Islet of Langerhans (tissue), 1 donor: ENCODE results near the gene HES7.
"Not testable (repeated sequence)": the region's sequence is repeated elsewhere in the genome, so short reads cannot be mapped to it uniquely, and the experiment has no call there.

ENCODE experiments used
- FAIRE-seq: peaks from one replicate; lab custom pipeline; 2011; peaks lifted over from hg19 to GRCh38; lab: Jason Lieb, UNC

HES7 gene

DNA sequence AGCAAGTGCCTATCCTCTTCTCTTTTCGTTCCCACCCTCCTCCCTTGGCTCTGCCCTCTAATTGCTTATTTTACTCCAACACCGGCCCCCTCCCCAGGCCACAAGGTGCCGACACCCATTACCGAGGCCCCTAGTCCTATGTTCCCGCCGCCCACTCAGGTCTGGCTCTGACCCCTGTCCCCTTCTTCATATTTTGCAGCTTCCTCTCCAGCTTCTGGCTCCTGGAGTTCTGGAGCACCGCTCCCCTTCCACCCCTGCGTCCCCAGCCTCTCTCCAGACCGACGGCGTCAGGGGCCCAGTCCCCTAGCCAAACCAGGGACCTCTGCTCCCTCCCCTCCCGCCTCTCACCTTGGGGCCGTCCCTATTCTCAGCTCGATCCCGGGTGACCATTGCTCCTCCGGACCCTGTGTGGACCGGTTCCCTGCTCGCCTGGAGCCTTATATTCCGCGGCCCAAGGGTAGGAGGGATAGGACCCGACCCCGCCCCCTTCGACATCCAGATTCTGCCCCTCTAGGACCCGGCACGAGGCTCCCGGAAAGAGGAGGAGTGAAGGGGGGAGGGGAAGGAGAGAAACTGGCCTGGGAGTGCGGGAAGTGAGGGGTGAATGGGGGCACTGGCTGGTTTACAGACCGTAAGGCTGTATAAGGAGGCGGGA, at the start of gene HES7:
HES7 (minus strand) TSS at position 412 of the 655 bp plus-strand sequence; CDS start at position 390, 22 bp downstream.
- no peak for FAIRE-seq

DNA sequence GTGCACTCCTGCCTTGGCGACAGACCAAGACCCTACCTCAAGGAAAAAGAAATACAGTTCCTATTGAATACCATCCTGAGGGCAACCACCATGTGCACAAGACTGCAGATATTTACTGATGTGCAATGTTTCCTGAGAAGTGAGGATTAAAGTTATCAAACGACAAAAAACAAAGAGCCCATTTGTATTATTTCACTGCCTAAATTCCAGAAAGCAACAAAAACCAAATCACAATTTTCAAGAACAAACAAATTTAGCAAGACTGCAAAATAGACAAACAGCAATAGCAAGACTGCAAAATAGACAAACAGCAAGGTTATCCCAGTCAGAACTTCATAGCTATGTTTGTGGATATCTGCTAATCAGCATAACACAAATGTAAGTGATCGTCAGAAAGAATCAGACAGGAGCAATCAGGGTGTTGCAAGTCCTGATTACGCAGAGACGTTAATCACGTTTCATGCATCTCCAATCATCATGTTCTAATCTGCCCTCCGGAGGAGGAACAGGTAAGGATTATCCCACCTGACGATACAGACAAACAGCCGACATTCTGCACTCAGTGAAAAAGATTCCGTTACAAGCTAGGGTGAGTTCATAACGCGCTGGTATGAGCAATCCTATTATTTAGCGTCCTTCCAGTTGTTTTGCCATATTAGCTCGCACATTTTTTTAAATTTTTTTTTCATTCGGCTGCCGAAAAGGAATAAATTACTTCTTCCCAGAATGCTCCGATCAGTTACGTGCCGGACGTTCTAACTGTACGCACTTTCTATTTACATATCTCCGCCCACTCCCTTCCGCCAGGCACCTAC, 49.4 kb upstream of the HES7 start:
- peak; percentile 62 for FAIRE-seq

DNA sequence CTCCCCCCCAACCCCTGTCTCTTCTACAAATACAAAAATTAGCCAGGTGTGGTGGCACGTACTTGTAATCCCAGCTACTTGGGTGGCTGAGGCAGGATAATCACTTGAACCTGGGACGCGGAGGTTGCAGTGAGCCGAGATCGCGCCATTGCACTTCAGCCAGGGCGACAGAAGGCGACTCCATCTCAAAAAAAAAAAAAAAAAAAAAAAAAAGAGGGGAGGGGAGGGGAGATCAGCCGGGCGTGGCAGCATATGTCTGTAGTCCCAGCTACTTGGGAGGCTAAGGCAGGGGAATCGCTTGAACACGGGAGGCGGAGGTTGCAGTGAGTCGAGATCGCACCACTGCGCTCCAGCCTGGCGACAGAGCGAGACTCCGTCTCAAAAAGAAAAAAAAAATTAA, 46.3 kb upstream of the HES7 start:
- not testable (repeated sequence) for FAIRE-seq

DNA sequence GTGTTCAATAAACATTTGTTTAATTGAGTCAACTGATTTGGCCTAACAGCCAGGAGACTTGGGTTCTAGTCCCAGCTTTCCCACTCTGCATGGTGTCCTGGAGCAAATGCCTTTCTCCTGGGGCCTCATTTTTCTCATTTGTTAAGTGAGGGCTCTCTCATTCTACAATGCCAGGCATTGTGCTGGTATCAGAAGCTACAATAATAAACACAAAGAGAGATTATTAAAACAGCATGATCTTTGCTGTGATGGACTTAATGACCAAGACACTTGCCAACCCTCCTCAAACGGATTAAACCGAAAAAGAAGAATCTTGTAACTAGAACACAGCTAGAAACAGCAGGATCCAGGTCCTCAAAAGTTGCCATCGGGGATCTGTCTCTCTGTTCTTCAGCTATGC, 43.6 kb upstream of the HES7 start:
- FAIRE-seq, result no peak

DNA sequence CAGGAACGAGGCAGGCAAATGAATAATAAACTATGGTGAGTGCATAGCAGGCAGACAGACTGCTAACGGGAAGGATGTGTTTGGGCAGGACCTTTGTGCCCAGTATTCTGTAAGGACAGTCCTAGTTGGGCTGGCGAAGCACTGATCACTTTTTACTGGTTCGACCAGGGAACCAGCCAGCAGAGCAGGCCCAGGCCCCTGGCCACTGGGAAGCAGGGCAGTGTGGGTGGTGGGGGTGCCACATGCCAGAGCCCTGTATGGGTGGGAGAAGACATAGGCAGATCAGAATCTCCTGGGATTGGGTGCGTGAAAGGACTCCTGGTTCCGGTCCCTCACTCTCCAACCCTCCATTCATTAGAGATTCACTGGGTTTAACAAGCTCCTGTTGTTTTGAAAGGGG, 42.8 kb upstream of the HES7 start:
- no peak for FAIRE-seq

DNA sequence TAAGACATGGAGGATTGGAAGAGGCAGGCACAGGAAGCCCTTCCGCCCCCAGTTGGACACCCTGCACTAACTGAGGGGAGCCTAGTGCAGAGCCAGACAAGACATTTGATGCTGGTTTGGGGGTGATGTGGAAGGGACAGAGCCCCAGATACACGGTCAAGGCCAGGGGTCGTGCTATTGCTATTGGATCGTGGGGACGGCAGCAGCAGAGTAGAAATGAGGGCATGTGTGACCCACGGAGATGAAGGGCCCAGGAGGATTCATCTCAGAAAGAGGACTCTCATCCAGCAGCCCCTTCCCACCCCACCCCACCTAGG, 40.9 kb upstream of the HES7 start:
- FAIRE-seq, result no peak

DNA sequence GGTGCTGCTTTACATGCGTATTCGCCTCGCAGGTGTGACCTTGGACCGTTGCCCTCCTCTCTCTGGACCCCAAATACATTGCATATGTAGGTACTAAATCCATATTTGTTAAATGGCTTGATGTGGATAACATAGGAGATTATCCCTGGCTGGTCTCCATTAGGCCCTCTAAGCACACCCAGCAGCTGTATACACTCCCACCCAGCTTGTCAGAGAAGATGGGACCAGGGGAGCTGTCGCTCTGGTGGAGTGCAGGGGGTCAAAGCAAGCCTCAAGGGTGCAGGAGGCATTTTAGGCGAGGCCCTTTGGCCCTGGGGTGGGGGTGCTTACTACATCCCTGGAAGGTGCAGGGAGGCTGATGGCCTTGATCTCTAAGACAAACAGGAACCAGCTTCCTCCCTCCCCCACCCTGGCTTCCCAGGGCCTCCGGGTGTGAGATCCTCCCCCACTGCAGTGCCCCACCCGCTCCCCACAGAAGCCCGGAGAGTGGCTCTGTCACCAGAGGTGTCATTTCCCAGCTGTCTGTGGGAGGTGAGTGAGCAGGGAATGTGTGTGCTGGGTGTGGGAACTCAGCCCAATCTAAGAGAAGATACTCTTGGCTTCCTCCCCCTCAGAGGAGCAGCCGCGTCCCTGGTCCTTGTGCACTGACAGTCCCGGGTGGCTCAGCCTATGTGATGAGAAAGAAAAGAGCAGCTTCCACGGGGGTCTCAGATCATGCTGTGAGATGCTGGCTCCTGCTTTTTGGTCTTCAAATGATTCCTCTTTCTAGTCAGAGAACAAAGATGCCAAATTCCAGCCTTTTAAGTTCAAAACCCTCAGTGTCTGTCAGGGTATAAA, 40.3 kb upstream of the HES7 start:
- no peak for FAIRE-seq

DNA sequence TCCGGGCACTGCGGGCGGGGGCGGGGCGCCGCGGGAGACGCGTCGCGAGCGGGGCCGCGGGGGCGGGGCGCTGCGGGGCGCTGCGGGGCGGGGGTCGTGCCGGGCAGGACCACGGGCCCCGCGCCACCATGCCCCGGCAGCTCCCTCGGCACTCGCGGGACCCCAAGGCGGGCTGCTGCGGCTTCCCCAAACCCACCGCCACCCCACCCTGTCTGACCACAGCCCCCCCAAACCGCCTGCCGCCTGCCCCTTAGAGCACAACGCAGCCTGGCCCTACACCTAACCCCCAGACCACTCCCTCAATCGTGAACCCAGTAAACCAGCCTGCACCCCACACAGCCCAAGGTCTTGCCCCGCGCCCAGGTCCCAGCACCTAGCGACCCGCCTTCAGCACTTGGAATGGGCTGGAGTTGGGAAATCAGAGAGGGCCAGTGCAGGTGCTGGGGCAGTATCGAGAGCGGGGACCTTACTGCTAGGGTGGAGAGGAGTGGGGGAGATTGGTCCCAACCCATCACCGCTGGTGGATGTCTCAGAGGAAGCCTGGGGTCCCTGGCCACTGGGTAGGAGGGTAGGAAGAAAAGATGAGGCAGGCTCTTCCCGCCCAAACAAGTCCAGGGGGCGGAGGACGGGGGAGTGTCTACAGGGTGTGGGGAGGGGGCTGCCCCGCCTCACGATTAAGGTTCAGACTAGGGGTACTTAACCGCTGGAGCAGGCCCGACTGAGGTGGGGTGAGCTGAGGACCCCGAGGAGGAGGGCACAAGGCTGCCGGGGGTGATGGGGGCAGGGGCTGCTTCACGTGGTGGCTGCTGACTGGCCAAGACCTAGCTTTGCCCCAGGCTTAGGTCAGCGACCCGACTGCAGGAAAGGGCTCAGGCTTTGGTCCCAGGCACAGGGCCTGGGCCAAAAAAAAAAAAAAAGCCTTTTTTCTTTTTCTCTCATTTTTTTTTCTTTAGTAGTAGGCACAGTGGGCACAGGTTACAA, 39.4 kb upstream of the HES7 start:
- no peak for FAIRE-seq

DNA sequence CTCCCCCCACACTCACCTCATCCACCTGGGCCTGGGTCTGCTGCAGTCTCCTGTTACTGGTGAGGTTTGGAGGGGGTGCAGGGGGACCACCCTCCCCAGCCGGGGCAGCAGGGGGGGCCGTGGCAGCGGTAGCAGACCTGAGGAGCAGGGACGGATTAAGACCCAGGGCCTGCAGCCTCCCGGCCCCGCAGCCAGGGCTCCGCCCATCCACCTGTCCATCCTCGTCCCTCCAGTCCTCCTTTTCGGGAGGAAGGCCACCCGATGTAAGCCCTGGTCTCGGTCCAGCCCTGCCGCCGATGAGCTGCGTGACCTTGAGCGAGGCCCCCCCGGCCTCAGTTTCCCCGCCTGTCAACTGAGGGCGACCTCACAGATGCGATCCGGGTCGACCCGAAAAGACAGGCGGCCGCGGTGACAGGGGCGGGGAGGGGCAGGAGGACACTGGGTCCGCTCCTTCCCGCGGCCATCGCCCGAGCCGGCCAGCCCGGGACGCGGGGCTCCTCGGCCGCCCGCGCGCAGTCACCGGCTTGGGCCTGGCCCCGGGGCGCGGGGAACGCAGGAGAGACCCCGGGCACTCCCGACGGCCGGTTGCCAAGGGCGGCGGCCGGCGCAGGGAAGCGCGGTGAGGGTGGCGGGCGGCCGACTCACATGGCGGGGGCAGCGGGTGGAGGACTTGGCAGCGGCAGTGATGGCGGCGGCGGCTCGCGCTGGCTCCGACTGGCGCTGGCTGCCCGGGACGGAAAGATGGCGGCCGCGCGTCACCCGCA, 38.5 kb upstream of the HES7 start, which contains the start of gene VAMP2:
VAMP2 (minus strand) TSS at position 716 of the 764 bp plus-strand sequence; CDS start at position 647, 69 bp downstream.
- no peak for FAIRE-seq

DNA sequence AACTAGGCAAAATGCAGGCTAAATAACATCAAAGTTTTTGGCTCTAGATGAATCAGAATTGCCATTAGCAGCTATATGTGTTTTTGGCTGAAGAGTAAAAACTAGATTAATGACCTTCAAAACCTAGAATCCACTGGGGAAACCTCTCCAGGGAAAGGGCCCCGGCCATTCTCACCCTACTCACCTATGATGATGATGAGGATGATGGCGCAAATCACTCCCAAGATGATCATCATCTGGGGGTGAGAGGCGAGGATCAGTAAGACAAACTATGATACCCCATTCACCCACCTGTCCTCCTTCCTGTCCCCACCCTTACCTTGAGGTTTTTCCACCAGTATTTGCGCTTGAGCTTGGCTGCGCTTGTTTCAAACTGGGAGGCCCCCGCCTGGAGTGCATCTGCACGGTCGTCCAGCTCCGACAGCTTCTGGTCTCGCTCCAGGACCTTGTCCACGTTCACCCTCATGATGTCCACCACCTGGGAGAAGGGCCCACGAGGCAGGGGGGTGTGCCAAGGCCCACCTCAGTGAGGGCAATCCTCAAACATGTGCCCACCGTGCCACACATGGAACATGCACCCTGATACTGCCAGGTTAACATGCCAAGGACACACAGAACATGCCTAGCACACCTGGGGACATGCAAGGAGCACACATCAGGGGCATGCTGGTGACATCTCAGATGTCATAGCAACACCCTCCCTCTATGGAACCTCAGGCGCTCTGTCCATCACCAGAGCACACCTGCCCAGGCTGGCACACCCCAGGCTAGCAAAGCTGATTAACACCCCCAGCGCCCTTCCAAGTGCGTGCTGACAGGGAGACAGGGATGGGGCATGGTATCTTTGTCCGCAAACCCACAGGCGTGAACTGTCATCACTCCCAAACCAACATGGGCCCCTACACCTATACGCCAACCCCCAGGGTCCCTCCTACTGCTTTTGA, 37.7 kb upstream of the HES7 start:
- FAIRE-seq, result no peak

DNA sequence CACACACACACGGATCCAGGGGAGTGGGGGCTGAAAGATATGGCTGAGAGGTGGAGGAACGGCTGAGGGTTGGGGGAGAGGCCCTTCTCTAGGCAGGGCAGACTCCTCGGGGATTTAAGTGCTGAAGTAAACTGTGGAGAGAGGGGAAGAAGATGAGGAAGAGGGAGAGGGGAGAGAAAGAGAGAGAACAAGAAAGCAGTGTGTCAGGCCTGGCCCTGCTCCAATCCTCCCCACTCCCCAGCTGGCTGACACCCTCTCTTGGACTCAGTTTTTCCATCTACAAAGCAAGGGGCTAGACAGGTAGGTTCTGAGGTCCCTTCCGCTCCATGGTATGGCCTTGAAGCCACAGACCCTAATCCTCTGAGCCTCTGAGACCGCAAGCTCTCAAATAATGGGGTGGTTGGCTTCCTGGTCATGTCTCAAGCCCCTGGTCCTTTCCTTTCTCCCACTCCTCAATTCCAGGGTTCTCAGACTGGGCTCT, 36.9 kb upstream of the HES7 start:
- no peak for FAIRE-seq

DNA sequence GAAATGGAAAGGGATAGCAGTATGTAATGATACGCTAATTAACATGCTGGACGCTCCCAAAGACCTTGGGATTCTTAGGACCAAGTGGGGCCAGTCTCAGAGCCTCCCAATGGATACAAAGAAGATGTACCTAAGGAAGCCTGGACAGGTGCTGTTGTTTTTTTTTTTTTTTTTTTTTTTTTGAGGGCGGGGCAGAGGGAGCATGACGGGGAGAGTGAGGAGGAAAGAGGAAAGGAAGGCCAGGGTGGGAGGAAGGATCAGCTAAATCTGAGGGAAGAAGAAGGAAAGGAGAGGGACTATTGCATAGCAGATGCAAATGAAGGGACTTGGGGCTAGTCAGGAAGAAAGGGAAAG, 36.3 kb upstream of the HES7 start:
- no peak for FAIRE-seq

DNA sequence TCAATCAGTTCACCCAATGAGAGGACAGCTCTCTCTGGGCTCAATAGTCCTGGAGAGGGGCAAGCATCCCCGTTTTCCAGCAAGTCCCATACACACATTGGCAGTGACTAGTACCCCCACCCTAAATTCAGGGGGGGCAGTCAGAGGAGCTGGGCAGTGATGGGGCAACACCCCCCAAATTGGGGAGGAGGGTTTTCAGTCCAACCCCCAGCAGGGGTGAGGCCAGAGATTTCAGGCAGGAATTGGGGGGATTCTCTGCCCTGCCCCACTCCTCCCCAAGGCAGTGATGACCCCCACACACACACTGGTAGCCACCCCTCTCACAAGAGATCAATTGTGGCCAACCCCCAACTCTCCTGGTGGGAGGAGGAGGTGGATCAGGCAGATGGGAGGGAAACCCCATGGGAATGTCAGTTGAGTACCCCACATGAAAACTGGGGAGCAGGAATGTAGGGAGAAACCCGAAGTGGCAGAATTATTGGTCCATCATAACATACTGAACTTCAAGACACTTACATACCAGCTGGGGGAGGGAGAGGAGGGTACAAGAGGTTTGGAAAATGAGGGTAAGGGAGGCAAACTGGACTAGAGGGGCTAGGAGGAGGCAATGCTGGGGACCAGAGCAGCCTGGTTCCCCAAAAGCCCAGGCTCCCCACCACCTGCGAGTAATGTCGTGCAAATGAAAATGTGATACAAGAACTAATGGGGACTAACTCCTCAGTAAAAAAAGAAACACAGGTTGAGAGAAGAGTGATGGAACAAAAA, 35.7 kb upstream of the HES7 start:
- no peak for FAIRE-seq

DNA sequence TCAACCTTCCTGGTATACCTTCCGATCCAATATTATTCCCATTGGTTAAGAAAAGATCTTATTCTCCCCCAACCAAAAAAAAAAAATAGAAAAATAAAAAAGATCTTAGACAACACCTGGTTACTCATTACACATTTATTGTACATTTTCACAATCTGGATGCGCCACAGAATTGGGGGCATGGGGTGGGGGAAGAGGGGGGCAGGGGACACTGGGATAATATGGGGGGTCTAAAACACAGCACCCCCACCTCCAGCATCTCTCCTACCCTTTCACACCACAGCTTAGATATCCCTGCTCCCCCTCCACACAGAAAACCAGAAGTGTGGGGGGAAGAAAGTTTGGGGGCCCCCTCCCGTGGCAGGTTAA, 35.1 kb upstream of the HES7 start:
- no peak for FAIRE-seq

DNA sequence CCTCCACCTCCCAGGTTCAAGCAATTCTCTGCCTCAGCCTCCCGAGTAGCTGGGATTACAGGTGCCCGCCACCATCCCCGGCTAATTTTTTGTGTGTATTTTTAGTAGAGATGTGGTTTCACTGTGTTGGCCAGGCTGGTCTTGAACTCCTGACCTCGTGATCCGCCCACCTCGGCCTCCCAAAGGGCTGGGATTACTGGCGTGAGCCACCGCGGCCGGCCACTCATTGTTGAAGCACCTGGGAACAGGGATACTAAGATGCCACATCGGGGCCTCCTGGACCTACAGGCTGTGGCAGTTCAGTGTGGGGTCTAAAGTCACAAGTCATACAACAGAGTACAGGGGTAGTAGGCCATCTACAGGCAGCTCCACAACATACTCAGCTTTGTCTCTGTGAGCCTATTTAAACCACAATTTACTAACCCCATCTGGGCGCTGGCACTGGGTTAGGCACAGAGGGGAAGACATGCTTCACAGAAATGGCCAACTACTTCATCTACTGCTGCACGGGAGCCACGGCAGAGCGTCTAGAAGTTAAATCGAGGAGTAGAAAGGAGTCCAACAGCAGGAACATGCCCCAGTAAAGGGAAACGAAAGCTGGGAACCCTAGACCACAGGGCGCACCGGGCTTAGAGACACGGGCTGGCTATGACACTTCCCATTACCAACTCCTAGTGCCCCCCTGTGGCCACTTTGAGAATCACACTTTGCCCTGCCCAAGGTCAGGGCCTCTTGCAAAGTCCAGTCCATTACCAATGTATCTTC, 34.5 kb upstream of the HES7 start:
- peak; percentile 17 for FAIRE-seq

DNA sequence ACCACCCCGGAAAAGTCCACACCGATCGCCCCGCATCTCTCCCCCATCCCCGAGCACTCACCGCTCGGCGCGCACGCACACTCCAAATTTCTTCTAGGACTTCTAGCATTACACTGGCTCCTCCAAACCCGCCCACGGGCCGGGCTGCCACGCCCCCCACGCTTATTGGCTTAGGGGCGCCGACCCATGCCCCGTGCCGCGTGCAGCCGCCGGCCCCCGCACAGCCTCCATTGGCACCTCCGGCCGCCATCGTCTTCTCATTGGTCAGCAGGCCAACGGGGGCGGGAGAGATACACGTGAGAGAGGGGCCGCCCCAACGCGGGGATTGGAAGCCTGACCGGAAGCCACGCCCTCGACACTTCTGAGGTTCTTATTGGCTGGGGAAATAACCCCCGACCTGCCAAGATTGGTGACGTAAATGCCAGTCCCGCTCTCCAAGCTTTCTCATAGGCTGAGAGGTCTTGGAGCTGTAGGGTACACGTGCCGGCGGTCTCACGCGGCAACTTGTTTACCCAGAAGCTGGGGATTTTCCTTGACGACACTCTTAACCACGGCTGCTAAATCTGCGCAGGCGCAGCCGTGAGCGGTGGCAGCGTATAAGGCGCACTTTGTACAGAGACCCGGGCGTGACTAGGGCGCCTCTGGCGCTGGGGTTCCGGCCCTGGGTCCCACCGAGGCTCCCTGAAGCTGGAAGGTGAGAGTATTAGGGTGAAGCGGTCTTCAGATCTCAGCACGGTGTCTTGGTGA, 32.5 kb upstream of the HES7 start:
- FAIRE-seq, result peak; percentile 99

DNA sequence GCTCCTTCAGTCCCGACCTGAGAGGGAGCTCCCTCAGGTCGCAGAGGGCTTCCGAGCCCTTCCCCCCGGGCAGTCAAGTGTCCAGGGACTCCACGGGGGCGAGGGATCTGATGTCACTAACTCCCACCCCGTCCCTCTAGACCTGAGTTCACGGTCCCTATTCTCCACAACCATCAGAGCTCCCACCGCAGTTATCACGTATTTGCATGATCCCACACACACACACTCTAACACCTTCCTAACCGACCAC, 32.0 kb upstream of the HES7 start:
- FAIRE-seq, result no peak
